NCI-H524 (cell line): ENCODE data around the gene IQSEC3.
A peak's percentile ranks its signal among the peaks of the same experiment; 100 is the strongest.

Experiments used
- DNase-seq, 2 experiments: peaks; one replicate each; lab custom pipeline; 2025; lab: John Stamatoyannopoulos, UW

Gene IQSEC3

GRCh38 chr12:163406-163986 is 96.9 kb downstream of the IQSEC3 start:
- no peak for DNase-seq

GRCh38 chr12:164207-164606 is 97.6 kb downstream of the IQSEC3 start:
- DNase-seq: peak in 1 of 2 experiments; percentile 16

- no peak for DNase-seq
These were observed 99.3 kb downstream of the IQSEC3 start for GRCh38 chr12:165862-166368.

- DNase-seq: no peak
These were observed 100.0 kb downstream of the IQSEC3 start for GRCh38 chr12:166425-167075.

GRCh38 chr12:167959-168600 is 101.5 kb downstream of the IQSEC3 start:
- DNase-seq: peak; percentile 48 to 80

- DNase-seq: no peak
These were observed 102.4 kb downstream of the IQSEC3 start for GRCh38 chr12:168763-169525.

- DNase-seq: no peak
These were observed 103.2 kb downstream of the IQSEC3 start for GRCh38 chr12:169528-170370.

GRCh38 chr12:170371-171225 is 104.0 kb downstream of the IQSEC3 start:
- DNase-seq: no peak

- DNase-seq: no peak
These were observed 104.7 kb downstream of the IQSEC3 start for GRCh38 chr12:171276-171675.

- DNase-seq: peak in 1 of 2 experiments; percentile 53
These were observed 105.4 kb downstream of the IQSEC3 start for GRCh38 chr12:171743-172676.

GRCh38 chr12:172732-173161 is 106.2 kb downstream of the IQSEC3 start:
- DNase-seq: no peak

GRCh38 chr12:174124-174523 is 107.6 kb downstream of the IQSEC3 start:
- DNase-seq: no peak

GRCh38 chr12:174596-174995 is 108.0 kb downstream of the IQSEC3 start:
- DNase-seq: no peak

GRCh38 chr12:175250-175649 is 108.7 kb downstream of the IQSEC3 start:
- DNase-seq: peak in 1 of 2 experiments; percentile 48

- DNase-seq: no peak
These were observed 109.2 kb downstream of the IQSEC3 start for GRCh38 chr12:175759-176158.

GRCh38 chr12:176321-177181 is 110.0 kb downstream of the IQSEC3 start:
- DNase-seq: peak; percentile 86 to 94

- DNase-seq: no peak
These were observed 110.9 kb downstream of the IQSEC3 start for GRCh38 chr12:177336-177979.
